Measurements from ENCODE around the gene EDA2R. TPM values are rescaled to one million over a fixed set of nuclear protein-coding genes. Genes with fewer than 3 reads are reported as not detected.

The EDA2R gene, protein sequence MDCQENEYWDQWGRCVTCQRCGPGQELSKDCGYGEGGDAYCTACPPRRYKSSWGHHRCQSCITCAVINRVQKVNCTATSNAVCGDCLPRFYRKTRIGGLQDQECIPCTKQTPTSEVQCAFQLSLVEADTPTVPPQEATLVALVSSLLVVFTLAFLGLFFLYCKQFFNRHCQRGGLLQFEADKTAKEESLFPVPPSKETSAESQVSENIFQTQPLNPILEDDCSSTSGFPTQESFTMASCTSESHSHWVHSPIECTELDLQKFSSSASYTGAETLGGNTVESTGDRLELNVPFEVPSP
- total RNA-seq, result 2.0 and 2.9 TPM in 2 replicates

GRCh38 chrX:66638591-66639500 is at the start of gene EDA2R:
EDA2R (minus strand) TSS chrX:66639078; CDS start chrX:66616020, 23,058 bp downstream.

